GM11168 (cell line): ENCODE results near the gene PNPLA5.
"Not testable (repeated sequence)": the region's sequence is repeated elsewhere in the genome, so short reads cannot be mapped to it uniquely, and the experiment has no call there.

ENCODE experiments used
- in situ Hi-C: fragments of 300-500 bp; cut with MboI; formaldehyde crosslinking; loops from one replicate; pipeline ENCODE4 v1.12.0; 2022; ENCODE audit warnings: low sequenced_read_pairs; ENCODE audit not compliant: unreplicated experiment

The PNPLA5 gene

GRCh38 chr22:43903033-43903432 is 11.2 kb upstream of the PNPLA5 start:
- in situ Hi-C loops = not testable (repeated sequence)

GRCh38 chr22:43901976-43902643 is 10.3 kb upstream of the PNPLA5 start:
- in situ Hi-C loops = no loop called here

- in situ Hi-C loops = no loop called here
These were observed 8.4 kb upstream of the PNPLA5 start for GRCh38 chr22:43900206-43900605.

- in situ Hi-C loops = no loop called here
These were observed 6.0 kb upstream of the PNPLA5 start for GRCh38 chr22:43897751-43898261.

- in situ Hi-C loops = no loop called here
These were observed 4.3 kb upstream of the PNPLA5 start for GRCh38 chr22:43895986-43896645.

- in situ Hi-C loops = no loop called here
These were observed 2.3 kb upstream of the PNPLA5 start for GRCh38 chr22:43894122-43894521.

GRCh38 chr22:43893266-43893665 is 1.5 kb upstream of the PNPLA5 start:
- in situ Hi-C loops = no loop called here

- in situ Hi-C loops = no loop called here
These were observed 526 bp upstream of the PNPLA5 start for GRCh38 chr22:43892183-43892894.

GRCh38 chr22:43890901-43891331 is 897 bp downstream of the PNPLA5 start:
- in situ Hi-C loops = no loop called here

- in situ Hi-C loops = no loop called here
These were observed 2.0 kb downstream of the PNPLA5 start for GRCh38 chr22:43889860-43890253.

GRCh38 chr22:43889201-43889859 is 2.5 kb downstream of the PNPLA5 start:
- in situ Hi-C loops = no loop called here

- in situ Hi-C loops = no loop called here
These were observed 3.1 kb downstream of the PNPLA5 start for GRCh38 chr22:43888740-43889139.

- in situ Hi-C loops = no loop called here
These were observed 4.4 kb downstream of the PNPLA5 start for GRCh38 chr22:43887391-43887790.

GRCh38 chr22:43886231-43886630 is 5.6 kb downstream of the PNPLA5 start:
- in situ Hi-C loops = no loop called here

- in situ Hi-C loops = no loop called here
These were observed 6.0 kb downstream of the PNPLA5 start for GRCh38 chr22:43885786-43886185.

GRCh38 chr22:43885319-43885671 is 6.5 kb downstream of the PNPLA5 start:
- in situ Hi-C loops = no loop called here

GRCh38 chr22:43884600-43885318 is 7.1 kb downstream of the PNPLA5 start:
- in situ Hi-C loops = no loop called here

GRCh38 chr22:43883719-43884415 is 7.9 kb downstream of the PNPLA5 start:
- in situ Hi-C loops = no loop called here

- in situ Hi-C loops = no loop called here
These were observed 8.7 kb downstream of the PNPLA5 start for GRCh38 chr22:43883012-43883661.
